H9 (cell line): ENCODE data around the gene ABCG1. TPM values are rescaled to one million over a fixed set of nuclear protein-coding genes. Genes with fewer than 3 reads are reported as not detected.

Experiments
- DNase-seq: peaks from one replicate; pipeline ENCODE4 v3.0.0-alpha.2; 2017
- H2AFZ ChIP-seq: one replicate; pipeline ENCODE4 v1.6.1; 2013; ENCODE audit warnings: mild to moderate bottlenecking, low read length, control low read depth, moderate library complexity
- H2AK5ac ChIP-seq: 2 replicates; pipeline ENCODE4 v1.6.1; 2013; ENCODE audit warnings: low read length, control low read depth, mixed read lengths; ENCODE audit not compliant: insufficient read length
- H2BK120ac ChIP-seq: one replicate; pipeline ENCODE4 v1.6.1; 2013; ENCODE audit warnings: low read depth, mild to moderate bottlenecking, low read length, control low read depth, inconsistent platforms; ENCODE audit not compliant: poor library complexity, severe bottlenecking
- H2BK12ac ChIP-seq: 2 replicates; pipeline ENCODE4 v1.6.1; 2013; ENCODE audit warnings: low read length, control low read depth, mixed read lengths, low read depth; ENCODE audit not compliant: insufficient read length
- H2BK15ac ChIP-seq: 2 replicates; pipeline ENCODE4 v1.6.1; 2013; ENCODE audit warnings: low read depth, low read length, control low read depth
- H2BK20ac ChIP-seq: one replicate; pipeline ENCODE4 v1.6.1; 2013; ENCODE audit warnings: low read depth, mild to moderate bottlenecking, low read length, control low read depth, inconsistent platforms; ENCODE audit not compliant: poor library complexity, severe bottlenecking
- H2BK5ac ChIP-seq: 2 replicates; pipeline ENCODE4 v1.6.1; 2013; ENCODE audit warnings: low read length, control low read depth, mixed read lengths; ENCODE audit not compliant: insufficient read length
- H3K14ac ChIP-seq: 2 replicates; pipeline ENCODE4 v1.6.1; 2013; ENCODE audit warnings: low read length, control low read depth; ENCODE audit not compliant: insufficient read depth
- H3K18ac ChIP-seq: 2 replicates; pipeline ENCODE4 v1.6.1; 2013; ENCODE audit warnings: low read depth, mild to moderate bottlenecking, mixed read lengths, low read length, control low read depth; ENCODE audit not compliant: insufficient read length
- H3K23ac ChIP-seq: 2 replicates; pipeline ENCODE4 v1.6.1; 2013; ENCODE audit warnings: low read length, control low read depth, mixed read lengths, low read depth; ENCODE audit not compliant: insufficient read length
- H3K23me2 ChIP-seq: 2 replicates; pipeline ENCODE4 v1.6.1; 2013; ENCODE audit warnings: low read depth, mild to moderate bottlenecking, mixed read lengths, low read length, control low read depth; ENCODE audit not compliant: insufficient read length, poor library complexity, severe bottlenecking
- H3K27ac ChIP-seq: 2 replicates; pipeline ENCODE4 v1.5.1; 2013; ENCODE audit warnings: low read length, control low read depth, mixed read lengths, low read depth; ENCODE audit not compliant: insufficient read length
- H3K27me3 ChIP-seq: 2 replicates; pipeline ENCODE4 v1.6.1; 2013; ENCODE audit warnings: low read length, control low read depth, inconsistent platforms; ENCODE audit not compliant: insufficient read depth
- H3K4ac ChIP-seq: 2 replicates; pipeline ENCODE4 v1.6.1; 2013; ENCODE audit warnings: low read depth, mild to moderate bottlenecking, control low read depth, inconsistent platforms, low read length, moderate library complexity
- H3K4me1 ChIP-seq: 2 replicates; pipeline ENCODE4 v1.6.1; 2013; ENCODE audit warnings: low read length, control low read depth, inconsistent platforms; ENCODE audit not compliant: insufficient read depth
- H3K4me2 ChIP-seq: 2 replicates; pipeline ENCODE4 v1.6.1; 2013; ENCODE audit warnings: low read length, control low read depth, mixed read lengths; ENCODE audit not compliant: insufficient read length, insufficient read depth
- H3K56ac ChIP-seq: 2 replicates; pipeline ENCODE4 v1.6.1; 2013; ENCODE audit warnings: low read depth, mild to moderate bottlenecking, mixed read lengths, low read length, control low read depth; ENCODE audit not compliant: insufficient read length
- H3K79me1 ChIP-seq: 2 replicates; pipeline ENCODE4 v1.6.1; 2013; ENCODE audit warnings: low read depth, mild to moderate bottlenecking, moderate library complexity, low read length, control low read depth, inconsistent platforms; ENCODE audit not compliant: insufficient read depth, poor library complexity, severe bottlenecking
- H3K79me2 ChIP-seq: 2 replicates; pipeline ENCODE4 v1.6.1; 2013; ENCODE audit warnings: low read length, control low read depth, inconsistent platforms; ENCODE audit not compliant: insufficient read depth
- H3K9ac ChIP-seq: 2 replicates; pipeline ENCODE4 v1.6.1; 2013; ENCODE audit warnings: low read length, control low read depth, mixed read lengths; ENCODE audit not compliant: insufficient read length; ENCODE audit errors: extremely low read depth
- H3K9me3 ChIP-seq: one replicate; pipeline ENCODE4 v1.6.1; 2013; ENCODE audit warnings: low read depth, low read length, inconsistent platforms; ENCODE audit not compliant: control insufficient read depth
- H3T11ph ChIP-seq: one replicate; pipeline ENCODE4 v1.6.1; 2013; ENCODE audit warnings: mild to moderate bottlenecking, low read length, control low read depth, inconsistent platforms
- H4K20me1 ChIP-seq: one replicate; pipeline ENCODE4 v1.6.1; 2013; ENCODE audit not compliant: control insufficient read depth, insufficient read length, insufficient read depth
- H4K5ac ChIP-seq: 2 replicates; pipeline ENCODE4 v1.6.1; 2013; ENCODE audit warnings: low read depth, mild to moderate bottlenecking, mixed read lengths, low read length, control low read depth; ENCODE audit not compliant: insufficient read length
- H4K8ac ChIP-seq: replicated peaks from 2 replicates; pipeline ENCODE4 v1.6.1; 2013; ENCODE audit warnings: low read length, control low read depth, mixed read lengths, low read depth; ENCODE audit not compliant: insufficient read length
- H4K91ac ChIP-seq: 2 replicates; pipeline ENCODE4 v1.6.1; 2013; ENCODE audit warnings: low read depth, mild to moderate bottlenecking, moderate library complexity, mixed read lengths, low read length, control low read depth; ENCODE audit not compliant: insufficient read length
- H3K27ac Mint-ChIP-seq, 3 experiments: 2 replicates in 2 of 3; 3 replicates in 1 of 3; pipeline ENCODE4 v1.8.0; 2020 to 2021; ENCODE audit warnings: mixed read lengths in 3 of 3, mild to moderate bottlenecking in 1 of 3, moderate library complexity in 1 of 3
- H3K27me3 Mint-ChIP-seq: 2 replicates; pipeline ENCODE4 v1.8.0; 2021; ENCODE audit warnings: low read depth, mild to moderate bottlenecking, moderate library complexity, mixed read lengths
- H3K36me3 Mint-ChIP-seq, 3 experiments: 2 replicates in 2 of 3; 3 replicates in 1 of 3; pipeline ENCODE4 v1.8.0; 2020 to 2021; ENCODE audit warnings: low read depth in 3 of 3, mixed read lengths in 3 of 3; ENCODE audit not compliant: insufficient read depth in 1 of 3
- H3K4me1 Mint-ChIP-seq, 2 experiments: 2 replicates each; pipeline ENCODE4 v1.8.0; 2020; ENCODE audit warnings: mixed read lengths in 2 of 2
- H3K4me3 Mint-ChIP-seq, 2 experiments: 2 replicates in 1 of 2; 3 replicates in 1 of 2; pipeline ENCODE4 v1.8.0; 2020 to 2021; ENCODE audit warnings: mild to moderate bottlenecking in 2 of 2, mixed read lengths in 2 of 2, moderate library complexity in 1 of 2
- H3K9me3 Mint-ChIP-seq, 2 experiments: 2 replicates in 1 of 2; 3 replicates in 1 of 2; pipeline ENCODE4 v1.8.0; 2020; ENCODE audit warnings: mild to moderate bottlenecking in 2 of 2, mixed read lengths in 2 of 2, moderate library complexity in 1 of 2
- CTCF ChIP-seq: fragments of 200-600 bp; sonication (generic); conservative IDR thresholded peaks from 3 replicates; pipeline ENCODE4 v1.8.0; 2021; ENCODE audit warnings: antibody characterized with exemption, mild to moderate bottlenecking
- WGBS: extraction: QIAGEN DNeasy Blood & Tissue Kit; methylation state at CpG from one replicate; pipeline ENCODE4 v1.1.7; 2013; ENCODE audit warnings: missing lambda C conversion rate, low lambda C conversion rate, mixed read lengths; ENCODE audit not compliant: insufficient read length; ENCODE audit errors: extremely low coverage; 5-methylcytosine and 5-hydroxymethylcytosine counted together
- total RNA-seq: library from RNA; stranded (reverse); gene quantifications from 2 replicates; pipeline ENCODE4 v1.2.1, GENCODE V29; 2021

ABCG1 gene
- total RNA-seq, 1 experiment from 2014 or later: 0.83 TPM

- Histone ChIP-seq H3K23ac (no peak overlapping the region), H3K56ac (no peak overlapping the region), H2BK15ac (no peak overlapping the region), H2BK120ac (no peak overlapping the region), H3K9ac (no peak overlapping the region), H3K27ac (no peak overlapping the region), H3K4me2 (no peak overlapping the region), H3K79me1 (no peaks in the 10 kb centered on the region), H3K27me3 (no peaks in the 10 kb centered on the region), H4K20me1 (no peaks in the 10 kb centered on the region), H3K9me3 (no peaks in the 10 kb centered on the region), H3K4ac (no peak overlapping the region), H2AK5ac (no peak overlapping the region), H4K8ac (no peak overlapping the region), H4K5ac (no peak overlapping the region), H3K4me1 (no peaks in the 10 kb centered on the region), H3K18ac (no peak overlapping the region), H3T11ph (no peak overlapping the region), H4K91ac (no peak overlapping the region), H2BK5ac (no peak overlapping the region), H3K23me2 (no peaks in the 10 kb centered on the region), H2BK12ac (no peak overlapping the region), H2AFZ (no peak overlapping the region), H2BK20ac (no peak overlapping the region), H3K79me2 (no peaks in the 10 kb centered on the region), H3K14ac (no peak overlapping the region)
- Mint-ChIP-seq H3K9me3 (peaks cover 0 to 5% of the 10 kb centered on the region in 2 experiments; a peak in 1 of 5 replicates), H3K27me3 (peaks cover 9% of the 10 kb centered on the region), H3K36me3 (no peaks in the 10 kb centered on the region), H3K4me1 (no peaks in the 10 kb centered on the region), H3K27ac (no peak overlapping the region), H3K4me3 (no peak overlapping the region)
- no CpG with 5 or more reads among the region's 2 CpGs for WGBS
- no peak for DNase-seq
- TF ChIP-seq CTCF: no peak
These were observed 32.3 kb upstream of the ABCG1 start for GRCh38 chr21:42186591-42186990.
